Body of pancreas (tissue), 4 donors: Measurements from ENCODE around the gene GLOD5.

Experiments used
- POLR2A ChIP-seq, 3 donors: fragments of 450-650 bp; IDR thresholded peaks; one replicate each; pipeline ENCODE4 v1.6.1; 2016; ENCODE audit warnings: antibody characterized with exemption in 3 of 3, mild to moderate bottlenecking in 2 of 3
- TF ChIP-seq, protein P1 (sequence below), 7 experiments: fragments of 450-650 bp in 4 of 7; fragments of 200-600 bp in 3 of 7; sonication (generic) in 3 of 7; IDR thresholded peaks; one replicate each; pipeline ENCODE4 v1.5.1; 2016 to 2019; ENCODE audit warnings: antibody characterized with exemption in 7 of 7

DNA sequence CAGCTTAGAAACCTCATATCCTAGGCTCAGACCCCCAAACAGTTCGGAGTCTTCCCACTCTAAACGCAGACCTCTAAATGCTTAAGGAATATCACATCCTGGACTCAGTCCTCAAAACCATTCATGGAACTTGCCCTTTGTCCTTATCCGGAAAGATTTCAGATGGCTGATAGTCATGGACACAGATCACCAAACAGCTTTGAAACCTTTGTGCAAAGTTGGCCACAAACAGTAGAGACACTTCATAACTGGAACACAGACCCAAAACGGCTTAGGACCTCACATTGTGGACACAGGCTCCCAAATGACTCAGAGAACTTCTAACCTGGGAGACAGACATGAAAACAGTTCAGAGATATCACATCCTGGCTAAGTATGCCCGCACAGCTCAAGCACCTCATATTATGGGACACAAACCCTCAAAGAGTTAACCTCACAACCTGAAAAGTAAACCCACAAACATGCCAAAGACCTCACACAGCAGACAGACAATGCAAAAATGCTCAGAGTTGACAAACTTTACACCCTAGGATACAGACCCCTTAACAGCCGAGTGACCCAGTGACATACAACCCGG lies 49.5 kb upstream of the GLOD5 start:
- TF ChIP-seq, protein P1, sequence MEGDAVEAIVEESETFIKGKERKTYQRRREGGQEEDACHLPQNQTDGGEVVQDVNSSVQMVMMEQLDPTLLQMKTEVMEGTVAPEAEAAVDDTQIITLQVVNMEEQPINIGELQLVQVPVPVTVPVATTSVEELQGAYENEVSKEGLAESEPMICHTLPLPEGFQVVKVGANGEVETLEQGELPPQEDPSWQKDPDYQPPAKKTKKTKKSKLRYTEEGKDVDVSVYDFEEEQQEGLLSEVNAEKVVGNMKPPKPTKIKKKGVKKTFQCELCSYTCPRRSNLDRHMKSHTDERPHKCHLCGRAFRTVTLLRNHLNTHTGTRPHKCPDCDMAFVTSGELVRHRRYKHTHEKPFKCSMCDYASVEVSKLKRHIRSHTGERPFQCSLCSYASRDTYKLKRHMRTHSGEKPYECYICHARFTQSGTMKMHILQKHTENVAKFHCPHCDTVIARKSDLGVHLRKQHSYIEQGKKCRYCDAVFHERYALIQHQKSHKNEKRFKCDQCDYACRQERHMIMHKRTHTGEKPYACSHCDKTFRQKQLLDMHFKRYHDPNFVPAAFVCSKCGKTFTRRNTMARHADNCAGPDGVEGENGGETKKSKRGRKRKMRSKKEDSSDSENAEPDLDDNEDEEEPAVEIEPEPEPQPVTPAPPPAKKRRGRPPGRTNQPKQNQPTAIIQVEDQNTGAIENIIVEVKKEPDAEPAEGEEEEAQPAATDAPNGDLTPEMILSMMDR (IDR thresholded peaks at IDR 0.05) = no peak
- no peak for TF ChIP-seq POLR2A (IDR thresholded peaks at IDR 0.05)
